Cardiac fibroblast (primary cell): ENCODE measurements around the gene CLEC19A.

Experiments used
- DNase-seq, 2 donors: peaks; one replicate each; pipeline versions ENCODE4 v3.0.0 to v3.0.0-alpha.2; 2010; ENCODE audit warnings: low read depth in 2 of 2
- H3K4me3 ChIP-seq, 2 donors: replicated peaks in 1 of 2; 1 replicate in 1 of 2; 2 replicates in 1 of 2; pipeline ENCODE4 v1.5.1; 2011; ENCODE audit warnings: low read depth in 2 of 2, low read length in 2 of 2, mild to moderate bottlenecking in 2 of 2, moderate library complexity in 1 of 2
- TF ChIP-seq, protein P1 (sequence below): IDR thresholded peaks from one replicate; pipeline ENCODE4 v1.5.1; 2011; ENCODE audit warnings: low read depth, mild to moderate bottlenecking, low read length, inconsistent platforms

The CLEC19A gene

DNA sequence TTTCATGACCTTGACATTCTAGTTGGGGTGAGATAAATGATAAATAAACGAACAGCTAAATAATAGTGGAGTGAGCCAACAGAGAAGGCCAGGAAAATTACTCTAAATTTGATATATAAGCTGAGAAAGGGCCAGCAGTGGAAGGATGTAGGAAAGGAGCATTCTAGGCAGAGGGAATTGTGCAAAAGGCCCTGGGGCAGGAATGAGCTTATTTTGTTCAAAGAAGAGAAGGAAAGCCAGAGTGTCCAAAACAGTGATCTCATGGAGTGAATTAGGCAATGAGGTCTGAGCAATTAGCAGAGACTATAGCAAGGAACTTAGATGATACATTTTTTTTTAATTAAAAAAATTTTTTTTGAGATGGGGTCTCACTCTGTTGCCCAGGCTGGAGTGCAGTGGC is 43.3 kb upstream of the CLEC19A start:
- DNase-seq = no peak
- no peak overlapping the region for H3K4me3 ChIP-seq
- TF ChIP-seq, protein P1, sequence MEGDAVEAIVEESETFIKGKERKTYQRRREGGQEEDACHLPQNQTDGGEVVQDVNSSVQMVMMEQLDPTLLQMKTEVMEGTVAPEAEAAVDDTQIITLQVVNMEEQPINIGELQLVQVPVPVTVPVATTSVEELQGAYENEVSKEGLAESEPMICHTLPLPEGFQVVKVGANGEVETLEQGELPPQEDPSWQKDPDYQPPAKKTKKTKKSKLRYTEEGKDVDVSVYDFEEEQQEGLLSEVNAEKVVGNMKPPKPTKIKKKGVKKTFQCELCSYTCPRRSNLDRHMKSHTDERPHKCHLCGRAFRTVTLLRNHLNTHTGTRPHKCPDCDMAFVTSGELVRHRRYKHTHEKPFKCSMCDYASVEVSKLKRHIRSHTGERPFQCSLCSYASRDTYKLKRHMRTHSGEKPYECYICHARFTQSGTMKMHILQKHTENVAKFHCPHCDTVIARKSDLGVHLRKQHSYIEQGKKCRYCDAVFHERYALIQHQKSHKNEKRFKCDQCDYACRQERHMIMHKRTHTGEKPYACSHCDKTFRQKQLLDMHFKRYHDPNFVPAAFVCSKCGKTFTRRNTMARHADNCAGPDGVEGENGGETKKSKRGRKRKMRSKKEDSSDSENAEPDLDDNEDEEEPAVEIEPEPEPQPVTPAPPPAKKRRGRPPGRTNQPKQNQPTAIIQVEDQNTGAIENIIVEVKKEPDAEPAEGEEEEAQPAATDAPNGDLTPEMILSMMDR = no peak

DNA sequence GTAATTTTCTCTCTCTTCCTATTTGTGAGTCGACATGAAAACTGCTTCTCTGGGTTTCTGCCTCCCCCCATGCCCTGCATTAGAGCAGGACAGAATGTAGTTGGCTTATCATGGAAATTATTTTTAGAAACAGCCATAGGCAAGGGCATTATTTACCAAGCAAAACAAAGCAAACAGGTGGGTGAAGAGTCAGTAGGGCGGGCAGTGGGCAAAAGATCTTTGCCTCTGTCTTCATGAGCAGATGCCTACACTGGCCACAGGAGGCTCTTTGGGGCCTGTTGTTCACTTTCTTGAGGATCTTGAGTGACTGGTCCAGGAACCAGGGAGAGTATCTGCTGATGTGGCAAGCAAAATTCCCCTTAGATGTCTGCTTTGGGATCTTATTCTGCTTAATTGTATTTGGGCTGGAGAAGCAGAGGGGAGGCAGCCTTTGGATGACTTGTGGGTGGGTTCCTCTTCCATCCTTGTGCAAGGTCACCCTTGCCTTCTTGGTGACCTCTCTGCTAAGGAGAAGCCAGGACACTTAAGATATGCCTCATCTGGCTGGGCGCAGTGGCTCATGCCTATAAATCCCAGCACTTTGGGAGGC is 42.5 kb upstream of the CLEC19A start:
- DNase-seq = no peak
- TF ChIP-seq, protein P1 = no peak
- no peak overlapping the region for H3K4me3 ChIP-seq

DNA sequence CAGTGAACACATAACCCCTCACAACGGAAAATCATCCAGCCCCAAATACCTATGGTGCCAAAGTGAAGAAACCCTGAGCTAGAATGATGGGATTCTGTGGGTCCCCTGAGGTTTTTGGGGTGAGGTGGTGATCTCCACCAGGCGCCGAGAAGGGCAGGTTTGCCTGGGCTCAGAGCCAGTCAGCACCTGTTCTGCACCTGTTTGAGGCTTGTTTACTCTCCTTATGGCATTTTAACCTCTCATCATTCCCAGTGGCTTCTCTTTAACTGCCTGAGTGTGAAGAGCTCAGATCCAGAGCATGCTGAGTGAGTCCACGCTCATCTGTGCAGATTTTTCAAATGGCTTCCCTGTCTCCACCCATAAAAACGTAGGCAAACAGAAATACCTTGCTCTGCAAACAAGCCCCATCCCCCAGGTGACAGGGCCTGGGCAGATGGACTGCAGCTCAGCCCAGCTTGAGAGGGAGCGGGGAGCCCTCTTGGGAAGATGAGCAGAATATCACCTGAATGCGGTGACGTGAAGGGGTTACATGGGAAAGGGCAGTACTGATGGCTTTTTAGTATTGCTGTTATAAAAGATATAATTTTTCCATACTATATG is 40.1 kb upstream of the CLEC19A start:
- TF ChIP-seq, protein P1 = no peak
- DNase-seq = no peak
- H3K4me3 ChIP-seq = no peak overlapping the region

DNA sequence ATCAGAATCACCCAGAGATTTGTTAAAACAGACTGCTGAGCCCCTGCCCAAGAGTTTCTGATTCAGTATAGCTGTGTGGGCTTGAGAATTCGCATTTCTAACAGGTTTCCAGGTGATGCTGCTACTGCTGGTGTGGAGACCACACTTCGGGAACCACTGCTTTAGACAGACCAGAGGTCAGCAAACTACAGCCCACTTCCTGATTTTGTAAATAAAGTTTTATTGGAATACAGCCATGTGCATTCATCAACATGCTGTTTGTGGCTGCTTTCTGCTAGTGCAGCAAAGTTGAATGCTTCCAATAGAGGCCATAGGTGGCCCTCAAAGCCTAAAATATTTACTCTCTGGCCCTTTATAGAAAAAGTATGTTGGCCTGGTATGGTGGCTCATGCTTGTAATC is 32.6 kb upstream of the CLEC19A start:
- TF ChIP-seq, protein P1 = no peak
- DNase-seq = no peak
- H3K4me3 ChIP-seq = no peak overlapping the region

DNA sequence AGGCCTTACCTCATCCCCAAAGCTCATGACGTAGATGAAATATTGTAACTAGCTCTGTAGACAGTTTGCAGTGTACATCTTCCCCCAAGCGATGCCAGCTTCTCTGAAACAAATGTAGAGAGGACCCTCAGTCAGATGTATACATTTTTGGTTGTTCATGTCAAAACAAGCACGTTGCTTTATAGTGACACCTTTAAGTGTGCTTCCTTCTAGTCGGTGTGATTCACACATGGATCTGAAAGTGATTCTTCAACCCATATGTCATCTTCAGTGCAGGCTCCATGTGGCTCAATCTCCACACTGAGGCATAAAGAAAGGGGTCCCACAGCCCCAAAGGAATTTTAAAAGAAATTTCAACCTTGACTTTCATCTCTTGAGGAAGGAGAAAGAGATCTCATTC is 30.9 kb upstream of the CLEC19A start:
- no peak for DNase-seq
- TF ChIP-seq, protein P1 = no peak
- no peak overlapping the region for H3K4me3 ChIP-seq

DNA sequence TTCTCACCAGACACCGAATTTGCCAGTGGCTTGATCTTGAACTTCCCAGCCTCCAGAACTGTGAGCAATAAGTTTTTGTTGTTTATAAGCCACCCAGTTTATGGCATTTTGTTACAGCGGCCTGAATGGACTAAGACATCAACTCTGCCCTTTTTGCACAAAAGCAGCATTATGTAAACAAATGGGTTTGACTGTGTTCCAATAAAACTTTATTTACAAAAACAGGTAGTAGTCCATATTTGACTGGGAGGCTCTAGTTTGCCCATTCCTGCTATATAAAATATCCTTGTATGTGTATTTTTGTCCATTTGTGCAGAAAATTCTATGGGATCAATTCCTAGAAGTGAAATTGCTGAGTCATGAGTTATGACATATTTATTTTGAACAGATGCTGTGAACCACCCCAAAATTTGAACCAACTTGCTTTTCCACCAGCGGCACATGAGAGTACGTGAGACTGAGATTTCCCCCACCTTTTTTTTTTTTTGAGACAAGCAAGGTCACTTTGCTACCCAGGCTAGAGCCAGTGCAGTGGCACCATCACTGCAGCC is 21.3 kb upstream of the CLEC19A start:
- no peak overlapping the region for H3K4me3 ChIP-seq
- TF ChIP-seq, protein P1 = no peak
- no peak for DNase-seq
